Adrenal gland (tissue), 5 donors: ENCODE results near the gene CDH4.

Source experiments
- CTCF ChIP-seq, 6 experiments: fragments of 450-650 bp in 4 of 6; fragments of 200-600 bp in 2 of 6; sonication (generic) in 1 of 6; IDR thresholded peaks; 1 replicate in 5 of 6; 2 replicates in 1 of 6; pipeline versions ENCODE4 v1.5.1 to v1.8.0; 2016 to 2021; ENCODE audit warnings: antibody characterized with exemption in 6 of 6, mild to moderate bottlenecking in 2 of 6, moderate library complexity in 1 of 6
- POLR2A ChIP-seq, 2 donors: fragments of 450-650 bp; IDR thresholded peaks; one replicate each; pipeline ENCODE4 v1.6.1; 2017; ENCODE audit warnings: antibody characterized with exemption in 2 of 2, mild to moderate bottlenecking in 2 of 2, moderate library complexity in 1 of 2
- donor health status: DM: no; HTN: no; CAD: no.

GRCh38 chr20:61968036-61968810 is 716.2 kb downstream of the CDH4 start:
- no peak for TF ChIP-seq CTCF (IDR thresholded peaks at IDR 0.05)
- TF ChIP-seq POLR2A (IDR thresholded peaks at IDR 0.05), result no peak
